Nephron progenitor cell (in vitro differentiated cells): ENCODE data around the gene MMS19.
"Not testable (repeated sequence)": the region's sequence is repeated elsewhere in the genome, so short reads cannot be mapped to it uniquely, and the experiment has no call there.

Experiments used
- DNase-seq: peaks from one replicate; pipeline ENCODE4 v3.0.0; 2021
- H3K27ac Mint-ChIP-seq: 2 replicates; pipeline ENCODE4 v1.8.0; 2021; ENCODE audit warnings: mild to moderate bottlenecking, moderate library complexity, mixed read lengths
- H3K27me3 Mint-ChIP-seq: 2 replicates; pipeline ENCODE4 v1.8.0; 2021; ENCODE audit warnings: mild to moderate bottlenecking, low read depth, mixed read lengths; ENCODE audit not compliant: poor library complexity
- H3K36me3 Mint-ChIP-seq: 2 replicates; pipeline ENCODE4 v1.8.0; 2021; ENCODE audit warnings: low read depth, mixed read lengths
- H3K4me1 Mint-ChIP-seq: 2 replicates; pipeline ENCODE4 v1.8.0; 2021; ENCODE audit warnings: mixed read lengths
- H3K4me3 Mint-ChIP-seq: 2 replicates; pipeline ENCODE4 v1.8.0; 2021; ENCODE audit warnings: mild to moderate bottlenecking, moderate library complexity, mixed read lengths
- H3K9me3 Mint-ChIP-seq: 2 replicates; pipeline ENCODE4 v1.8.0; 2021; ENCODE audit warnings: mild to moderate bottlenecking, moderate library complexity, mixed read lengths
- TF ChIP-seq, protein P1 (sequence below): fragments of 200-600 bp; sonication (generic); IDR thresholded peaks from 2 replicates; pipeline ENCODE4 v1.5.0; 2021; ENCODE audit warnings: antibody characterized with exemption

Gene MMS19

GRCh38 chr10:97427571-97428179 lies 70.5 kb downstream of the MMS19 start:
- peaks cover 41% of the 10 kb centered on the region for H3K36me3 Mint-ChIP-seq
- TF ChIP-seq, protein P1, sequence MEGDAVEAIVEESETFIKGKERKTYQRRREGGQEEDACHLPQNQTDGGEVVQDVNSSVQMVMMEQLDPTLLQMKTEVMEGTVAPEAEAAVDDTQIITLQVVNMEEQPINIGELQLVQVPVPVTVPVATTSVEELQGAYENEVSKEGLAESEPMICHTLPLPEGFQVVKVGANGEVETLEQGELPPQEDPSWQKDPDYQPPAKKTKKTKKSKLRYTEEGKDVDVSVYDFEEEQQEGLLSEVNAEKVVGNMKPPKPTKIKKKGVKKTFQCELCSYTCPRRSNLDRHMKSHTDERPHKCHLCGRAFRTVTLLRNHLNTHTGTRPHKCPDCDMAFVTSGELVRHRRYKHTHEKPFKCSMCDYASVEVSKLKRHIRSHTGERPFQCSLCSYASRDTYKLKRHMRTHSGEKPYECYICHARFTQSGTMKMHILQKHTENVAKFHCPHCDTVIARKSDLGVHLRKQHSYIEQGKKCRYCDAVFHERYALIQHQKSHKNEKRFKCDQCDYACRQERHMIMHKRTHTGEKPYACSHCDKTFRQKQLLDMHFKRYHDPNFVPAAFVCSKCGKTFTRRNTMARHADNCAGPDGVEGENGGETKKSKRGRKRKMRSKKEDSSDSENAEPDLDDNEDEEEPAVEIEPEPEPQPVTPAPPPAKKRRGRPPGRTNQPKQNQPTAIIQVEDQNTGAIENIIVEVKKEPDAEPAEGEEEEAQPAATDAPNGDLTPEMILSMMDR = no peak
- peak overlapping the region; percentile 94 for H3K4me3 Mint-ChIP-seq
- H3K4me1 Mint-ChIP-seq = peaks cover 27% of the 10 kb centered on the region
- peak; percentile 40 for DNase-seq
- H3K9me3 Mint-ChIP-seq = no peaks in the 10 kb centered on the region
- peak overlapping the region; percentile 98 for H3K27ac Mint-ChIP-seq
- peaks cover 3% of the 10 kb centered on the region for H3K27me3 Mint-ChIP-seq

DNA sequence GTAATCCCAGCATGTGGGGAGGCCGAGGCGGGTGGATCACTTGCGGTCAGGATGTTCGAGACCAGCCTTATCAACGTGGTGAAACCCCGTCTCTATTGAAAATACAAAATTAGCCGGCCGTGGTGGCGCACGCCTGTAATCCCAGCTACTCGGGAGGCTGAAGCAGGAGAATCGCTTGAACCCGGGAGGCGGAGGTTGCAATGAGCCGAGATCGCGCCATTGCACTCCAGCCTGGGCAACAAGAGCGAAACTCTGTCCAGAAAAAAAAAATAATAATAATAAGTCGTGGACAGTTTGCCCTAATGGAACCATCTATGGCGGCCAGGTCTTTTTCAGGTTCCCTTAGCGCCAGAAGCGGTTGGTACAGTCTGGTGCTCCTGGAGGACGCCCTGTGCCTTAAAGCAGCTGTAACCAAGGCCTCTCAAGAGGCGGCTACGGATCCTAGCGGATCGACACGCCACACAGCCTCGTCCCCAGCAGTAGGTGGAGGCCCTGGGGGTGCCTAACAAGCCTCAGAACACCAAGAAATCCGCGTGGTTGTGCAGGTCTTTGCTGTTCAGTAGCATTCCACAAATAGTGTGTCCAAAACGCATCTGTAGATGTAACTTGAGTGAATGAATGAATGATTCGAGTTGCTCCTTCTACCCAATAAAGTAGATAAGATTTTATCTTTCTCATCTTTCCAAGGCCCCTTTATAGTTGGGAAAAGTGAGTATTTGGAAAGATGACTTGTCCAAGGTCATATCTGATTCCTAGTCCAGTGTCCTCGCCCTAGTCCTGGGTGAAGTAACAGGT lies 71.2 kb downstream of the MMS19 start:
- Mint-ChIP-seq H3K27me3 (peaks cover 3% of the 10 kb centered on the region), H3K9me3 (no peaks in the 10 kb centered on the region)

DNA sequence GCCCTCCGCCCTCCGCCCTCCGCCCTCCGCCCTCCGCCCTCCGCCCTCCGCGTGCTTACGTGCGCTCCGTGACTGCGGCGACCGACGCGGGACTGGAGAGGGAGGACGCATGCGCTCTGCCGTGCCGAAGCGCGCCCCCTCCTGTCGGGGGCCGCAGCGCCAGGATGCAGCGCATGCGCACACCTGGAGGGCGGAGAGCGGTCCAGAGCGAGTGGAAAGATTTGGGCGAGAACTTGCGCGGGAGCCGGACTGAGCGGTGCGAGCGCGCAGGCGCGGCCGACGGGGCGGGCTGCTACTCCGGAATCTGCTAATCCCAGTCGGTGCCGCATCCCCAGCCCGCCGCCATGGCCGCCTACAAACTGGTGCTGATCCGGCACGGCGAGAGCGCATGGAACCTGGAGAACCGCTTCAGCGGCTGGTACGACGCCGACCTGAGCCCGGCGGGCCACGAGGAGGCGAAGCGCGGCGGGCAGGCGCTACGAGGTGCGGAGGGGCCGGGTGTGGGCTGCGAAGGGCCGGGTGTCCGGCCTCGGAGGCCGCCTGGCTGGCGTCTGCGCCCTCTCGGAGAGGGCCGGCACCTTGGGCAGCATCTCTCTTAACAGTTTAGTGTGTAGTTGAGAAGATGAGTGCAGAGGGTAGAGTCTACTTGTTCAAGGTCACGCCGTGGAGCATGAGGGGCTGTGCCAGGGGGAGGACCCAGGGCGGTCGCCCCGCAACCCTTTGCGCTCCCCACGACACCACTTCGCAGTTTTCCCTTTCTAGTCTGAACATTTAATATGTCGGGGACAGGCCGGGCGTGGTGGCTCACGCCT lies 72.1 kb downstream of the MMS19 start, which contains the start of gene PGAM1:
TSS of gene PGAM1 (plus strand) at position 228 of the 812 bp plus-strand sequence. CDS start at position 345, 117 bp downstream.
- DNase-seq = peak; percentile 96
- peak within 1 kb of the TSS; percentile 94 for H3K4me3 Mint-ChIP-seq
- peaks cover 3% of the 10 kb centered on the region for H3K27me3 Mint-ChIP-seq
- H3K9me3 Mint-ChIP-seq = no peaks in the 10 kb centered on the region
- peaks cover 30% of the 10 kb centered on the region for H3K36me3 Mint-ChIP-seq
- peak within 1 kb of the TSS; percentile 98 for H3K27ac Mint-ChIP-seq
- peaks cover 30% of the 10 kb centered on the region for H3K4me1 Mint-ChIP-seq
- TF ChIP-seq, protein P1 = peak; percentile 37

More for the DNA sequence above, 71.2 kb downstream of the MMS19 start:
- TF ChIP-seq, protein P1 = no peak
- Mint-ChIP-seq H3K4me3 (peak overlapping the region; percentile 94), H3K36me3 (peaks cover 38% of the 10 kb centered on the region), H3K27ac (peak overlapping the region; percentile 98), H3K4me1 (peaks cover 27% of the 10 kb centered on the region)
- no peak for DNase-seq

DNA sequence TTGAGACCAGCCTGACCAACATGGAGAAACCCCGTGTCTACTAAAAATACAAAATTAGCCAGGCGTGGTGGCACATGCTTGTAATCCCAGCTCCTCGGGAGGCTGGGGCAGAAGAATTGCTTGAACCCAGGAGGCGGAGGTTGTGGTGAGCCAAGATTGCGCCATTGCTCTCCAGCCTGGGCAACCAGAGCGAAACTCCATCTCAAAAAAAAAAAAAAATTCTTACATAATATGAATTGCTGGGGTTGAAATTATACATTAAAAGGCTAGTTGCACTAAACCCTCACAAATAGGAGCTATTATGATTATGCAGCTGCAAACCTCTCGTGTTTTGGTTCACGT lies 74.5 kb downstream of the MMS19 start:
- not testable (repeated sequence) for H3K9me3 Mint-ChIP-seq, H3K36me3 Mint-ChIP-seq, DNase-seq, H3K27me3 Mint-ChIP-seq, H3K4me3 Mint-ChIP-seq, H3K27ac Mint-ChIP-seq
- H3K4me1 Mint-ChIP-seq = peaks cover 33% of the 10 kb centered on the region

DNA sequence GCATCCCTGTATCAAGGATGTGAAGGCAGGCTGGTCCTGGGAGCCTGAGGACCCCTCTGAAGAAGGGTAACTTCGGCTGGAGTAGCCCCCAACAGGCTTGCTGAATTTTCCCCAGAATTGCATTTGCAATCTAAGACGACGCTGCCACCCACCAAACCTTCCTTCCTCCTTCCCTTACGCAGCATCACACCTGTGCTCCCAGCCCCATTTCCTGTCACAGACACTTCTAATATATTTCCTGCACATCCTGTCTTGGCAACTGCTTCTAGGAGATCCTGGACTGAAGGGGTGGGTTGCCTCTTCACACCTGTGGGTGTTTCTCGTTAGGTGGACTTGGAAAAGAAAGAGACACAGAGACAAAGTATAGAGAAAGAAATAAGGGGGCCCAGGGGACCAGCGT lies 81.7 kb downstream of the MMS19 start:
- Mint-ChIP-seq H3K27me3 (peaks cover 4% of the 10 kb centered on the region), H3K9me3 (no peaks in the 10 kb centered on the region), H3K4me3 (no peak overlapping the region), H3K27ac (no peak overlapping the region), H3K4me1 (peaks cover 63% of the 10 kb centered on the region), H3K36me3 (no peaks in the 10 kb centered on the region)
- TF ChIP-seq, protein P1 = no peak
- DNase-seq = no peak

GRCh38 chr10:97412891-97413304 lies 85.3 kb downstream of the MMS19 start:
- Mint-ChIP-seq H3K27me3 (peaks cover 6% of the 10 kb centered on the region), H3K4me1 (peaks cover 44% of the 10 kb centered on the region), H3K36me3 (no peaks in the 10 kb centered on the region), H3K9me3 (no peaks in the 10 kb centered on the region), H3K27ac (no peak overlapping the region), H3K4me3 (no peak overlapping the region)
- TF ChIP-seq, protein P1 = no peak
- DNase-seq = no peak
